Measurements from ENCODE around the gene KDM8. TPM values are rescaled to one million over a fixed set of nuclear protein-coding genes. Genes with fewer than 3 reads are reported as not detected.

Gene KDM8
- total RNA-seq, 1 experiment from 2014 or later = 5.3 TPM

GRCh38 chr16:27188633-27189032 is 14.7 kb upstream of the KDM8 start:
- POLR2A ChIA-PET = no interaction called here

More at GRCh38 chr16:27188633-27189032, 14.7 kb upstream of the KDM8 start:
- Histone ChIP-seq H3K9me3 (ENCODE audit: control insufficient read depth in 1 of 2, insufficient read depth in 1 of 2, low read depth in 1 of 2, low read length in 2 of 2) (no peaks in the 10 kb centered on the region), H3K4me2 (ENCODE audit: low read length) (no peak overlapping the region), H3K9me2 (ENCODE audit: insufficient read depth) (no peaks in the 10 kb centered on the region), H3K4me3 (replicated peaks in 1 of 2; ENCODE audit: low read depth in 1 of 2, low read length in 2 of 2) (no peak overlapping the region), H2AFZ (ENCODE audit: low read depth, low read length, poor library complexity, severe bottlenecking) (no peak overlapping the region), H3K27me3 (ENCODE audit: insufficient read depth, low read length) (no peaks in the 10 kb centered on the region; the same call in 1 of the 2 replicates), H3K4me1 (ENCODE audit: control insufficient read depth in 1 of 2, insufficient read depth in 2 of 2, low read length in 2 of 2) (no peaks in the 10 kb centered on the region; a peak in 1 of 4 replicates), H3K27ac (ENCODE audit: low read depth, low read length) (no peak overlapping the region), H3K9ac (ENCODE audit: low read length) (no peak overlapping the region), H4K20me1 (ENCODE audit: insufficient read depth) (no peaks in the 10 kb centered on the region), H3K79me2 (ENCODE audit: insufficient read depth, low read length) (no peaks in the 10 kb centered on the region), H3K36me3 (ENCODE audit: control insufficient read depth in 1 of 2, insufficient read depth in 2 of 2, low read length in 2 of 2) (no peaks in the 10 kb centered on the region)
- ChIA-PET RAD21 (ENCODE audit: low non-redundant PET in 1 of 2, low total read pairs in 2 of 2, uncharacterized antibody in 2 of 2, unreplicated experiment in 2 of 2) (no interaction called here), CTCF (no interaction called here)
- ATAC-seq (no peak), DNase-seq (ENCODE audit: low read depth, low spot score) (no peak)
- TF ChIP-seq ZFX (IDR thresholded peaks at IDR 0.05) = no peak
- TF ChIP-seq POLR2A (IDR thresholded peaks at IDR 0.05; ENCODE audit: borderline replicate concordance, extremely low read depth, insufficient read depth, insufficient read length) = no peak
- no peak for TF ChIP-seq SIN3A (IDR thresholded peaks at IDR 0.05; ENCODE audit: low read depth)
- no peak for TF ChIP-seq CEBPB (IDR thresholded peaks at IDR 0.05; ENCODE audit: low read depth)
- TF ChIP-seq POLR2AphosphoS5 (IDR thresholded peaks at IDR 0.05; ENCODE audit: low read depth, low read length) = no peak
- TF ChIP-seq ATF3 (IDR thresholded peaks at IDR 0.05) = no peak
- TF ChIP-seq EZH2 (IDR thresholded peaks at IDR 0.05) = no peak
- TF ChIP-seq SRF (IDR thresholded peaks at IDR 0.05; ENCODE audit: low read depth) = no peak
- TF ChIP-seq ZBTB33 (IDR thresholded peaks at IDR 0.05; ENCODE audit: extremely low read depth, insufficient replicate concordance, low read length) = no peak
- TF ChIP-seq EZH2phosphoT487 (IDR thresholded peaks at IDR 0.05; ENCODE audit: borderline replicate concordance) = no peak
- no peak for TF ChIP-seq REST (IDR thresholded peaks at IDR 0.05; ENCODE audit: low read depth)
- no peak for TF ChIP-seq FOSL1 (IDR thresholded peaks at IDR 0.05; ENCODE audit: low read depth)
- TF ChIP-seq CBX3 (IDR thresholded peaks at IDR 0.05; ENCODE audit: low read depth) = no peak
- no peak for TF ChIP-seq EGR1 (IDR thresholded peaks at IDR 0.05; ENCODE audit: low read depth)
- TF ChIP-seq ELF1 (IDR thresholded peaks at IDR 0.05; ENCODE audit: borderline replicate concordance, low read depth) = no peak
- no peak for TF ChIP-seq CTCF (IDR thresholded peaks at IDR 0.05 in 2 of 3, conservative IDR thresholded peaks at IDR 0.05 in 1 of 3; ENCODE audit: borderline replicate concordance in 1 of 3, insufficient read depth in 1 of 3, low read depth in 2 of 3, low read length in 2 of 3)
- TF ChIP-seq ZNF274 (IDR thresholded peaks at IDR 0.05; ENCODE audit: low read depth, low read length) = no peak
- no peak for TF ChIP-seq MAX (IDR thresholded peaks at IDR 0.05)
- no TSS peak for BruUV-seq (replicated peaks)
- intact Hi-C loops (cut with micrococcal nuclease) = no loop called here

All from HCT116 (cell line).